H1 (cell line): ENCODE measurements around the gene NECAP2. TPM values are rescaled to one million over a fixed set of nuclear protein-coding genes. Genes with fewer than 3 reads are reported as not detected.

Experiments used
- CTCF ChIA-PET: fragments of 300-600 bp; sonication (Branson Sonifier 250); formaldehyde crosslinking; loops from one replicate; lab custom pipeline; 2021; ENCODE audit not compliant: partially characterized antibody; lab: Charles Lee
- POLR2A ChIA-PET: fragments of 300-600 bp; sonication (Branson Sonifier 250); formaldehyde crosslinking; loops from one replicate; lab custom pipeline; 2021; ENCODE audit warnings: inconsistent platforms; ENCODE audit not compliant: partially characterized antibody; lab: Charles Lee
- DNase-seq, 2 experiments: peaks; one replicate each; pipeline versions ENCODE4 v3.0.0 to v3.0.0-alpha.2; 2010 to 2022; ENCODE audit warnings: low spot score in 2 of 2, low read depth in 1 of 2, mixed read lengths in 1 of 2
- FAIRE-seq: peaks from 2 replicates; lab custom pipeline; 2011; peaks lifted over from hg19 to GRCh38; lab: Jason Lieb, UNC
- H2AFZ ChIP-seq: 2 replicates; pipeline ENCODE4 v1.8.1; 2012; ENCODE audit warnings: low read length, inconsistent platforms
- H2AK5ac ChIP-seq: 2 replicates; pipeline ENCODE4 v1.6.1; 2013; ENCODE audit warnings: low read depth, low read length
- H2BK120ac ChIP-seq: replicated peaks from 2 replicates; pipeline ENCODE3; 2013; ENCODE audit warnings: low read depth, low read length, inconsistent platforms
- H2BK12ac ChIP-seq: 2 replicates; pipeline ENCODE4 v1.6.1; 2013; ENCODE audit warnings: low read depth, low read length
- H2BK15ac ChIP-seq: 2 replicates; pipeline ENCODE4 v1.6.1; 2013; ENCODE audit warnings: low read length
- H2BK20ac ChIP-seq: 2 replicates; pipeline ENCODE4 v1.6.1; 2013; ENCODE audit warnings: low read length
- H2BK5ac ChIP-seq: 2 replicates; pipeline ENCODE4 v1.6.1; 2013; ENCODE audit warnings: low read depth, low read length
- H3K14ac ChIP-seq: 2 replicates; pipeline ENCODE4 v1.6.1; 2013; ENCODE audit warnings: inconsistent platforms; ENCODE audit not compliant: insufficient read length
- H3K18ac ChIP-seq: 2 replicates; pipeline ENCODE4 v1.6.1; 2013; ENCODE audit warnings: low read length; ENCODE audit errors: extremely low read depth
- H3K23ac ChIP-seq: 2 replicates; pipeline ENCODE4 v1.6.1; 2013; ENCODE audit warnings: inconsistent platforms; ENCODE audit not compliant: insufficient read length
- H3K23me2 ChIP-seq: 2 replicates; pipeline ENCODE4 v1.6.1; 2013; ENCODE audit warnings: low read depth, low read length
- H3K27ac ChIP-seq: 2 replicates; pipeline ENCODE4 v1.6.1; 2011; ENCODE audit warnings: low read depth, low read length, inconsistent platforms
- H3K27me3 ChIP-seq, 4 experiments: replicated peaks in 1 of 4; 1 replicate in 1 of 4; 2 replicates in 3 of 4; pipeline versions ENCODE4 v1.6.1 to v1.8.1; 2011 to 2013; ENCODE audit warnings: low read length in 3 of 4, mild to moderate bottlenecking in 3 of 4, inconsistent platforms in 2 of 4, mixed read lengths in 2 of 4, moderate library complexity in 1 of 4; ENCODE audit not compliant: control insufficient read depth in 3 of 4, insufficient read depth in 3 of 4; ENCODE audit errors: extremely low read depth in 1 of 4
- H3K36me3 ChIP-seq, 4 experiments: 2 replicates each; pipeline versions ENCODE4 v1.6.1 to v1.8.1; 2011 to 2013; ENCODE audit warnings: mild to moderate bottlenecking in 4 of 4, low read length in 3 of 4, moderate library complexity in 2 of 4, control low read depth in 1 of 4, inconsistent platforms in 1 of 4; ENCODE audit not compliant: insufficient read depth in 4 of 4, control insufficient read depth in 2 of 4
- H3K4ac ChIP-seq: replicated peaks from 2 replicates; pipeline ENCODE3; 2013; ENCODE audit warnings: low read length, low read depth, mixed read lengths, inconsistent platforms; ENCODE audit not compliant: insufficient read length
- H3K4me1 ChIP-seq, 4 experiments: replicated peaks in 1 of 4; 1 replicate in 1 of 4; 2 replicates in 3 of 4; pipeline versions ENCODE4 v1.6.1 to v1.8.1; 2011 to 2013; ENCODE audit warnings: low read length in 3 of 4, inconsistent platforms in 2 of 4, mixed read lengths in 1 of 4; ENCODE audit not compliant: insufficient read depth in 4 of 4, control insufficient read depth in 3 of 4
- H3K4me2 ChIP-seq, 2 experiments: 2 replicates each; pipeline versions ENCODE4 v1.6.1 to v1.8.1; 2011 to 2013; ENCODE audit warnings: low read depth in 2 of 2, low read length in 2 of 2, control low read depth in 1 of 2, inconsistent platforms in 1 of 2, mild to moderate bottlenecking in 1 of 2; ENCODE audit not compliant: insufficient read depth in 1 of 2
- H3K4me3 ChIP-seq, 4 experiments: fragments of 200-600, 300-600 bp in 1 of 4; sonication (generic), shearing (Covaris generic), sonication (Bioruptor Twin) in 1 of 4; 2 replicates each; pipeline versions ENCODE4 v1.5.1 to v1.8.1; 2011 to 2016; ENCODE audit warnings: low read length in 4 of 4, low read depth in 3 of 4, control low read depth in 2 of 4, inconsistent platforms in 2 of 4, mild to moderate bottlenecking in 2 of 4, mixed read lengths in 1 of 4, moderate library complexity in 1 of 4; ENCODE audit not compliant: insufficient read depth in 2 of 4; ENCODE audit errors: extremely low read depth in 1 of 4
- H3K56ac ChIP-seq: replicated peaks from 2 replicates; pipeline ENCODE3; 2013; ENCODE audit warnings: low read depth, mild to moderate bottlenecking, mixed read lengths, low read length, inconsistent platforms; ENCODE audit not compliant: insufficient read length
- H3K79me1 ChIP-seq: 2 replicates; pipeline ENCODE4 v1.6.1; 2013; ENCODE audit warnings: low read depth, low read length, control low read depth
- H3K79me2 ChIP-seq, 2 experiments: 2 replicates each; pipeline versions ENCODE4 v1.6.1 to v1.8.1; 2012 to 2013; ENCODE audit warnings: low read length in 2 of 2, mild to moderate bottlenecking in 2 of 2, inconsistent platforms in 1 of 2; ENCODE audit not compliant: insufficient read depth in 2 of 2, control insufficient read depth in 1 of 2
- H3K9ac ChIP-seq, 4 experiments: replicated peaks in 1 of 4; 1 replicate in 1 of 4; 2 replicates in 3 of 4; pipeline versions ENCODE4 v1.6.1 to v1.8.1; 2011 to 2013; ENCODE audit warnings: low read depth in 3 of 4, low read length in 3 of 4, control low read depth in 2 of 4, mild to moderate bottlenecking in 2 of 4, moderate library complexity in 2 of 4, inconsistent platforms in 1 of 4; ENCODE audit errors: extremely low read depth in 1 of 4
- H3K9me3 ChIP-seq, 2 experiments: 2 replicates each; pipeline versions ENCODE4 v1.6.1 to v1.8.1; 2012 to 2013; ENCODE audit warnings: mild to moderate bottlenecking in 2 of 2, moderate library complexity in 2 of 2, control low read depth in 1 of 2, inconsistent platforms in 1 of 2, low read depth in 1 of 2, low read length in 1 of 2, mixed read lengths in 1 of 2; ENCODE audit not compliant: insufficient read depth in 2 of 2
- H4K20me1 ChIP-seq, 2 experiments: replicated peaks in 1 of 2; 2 replicates each; pipeline versions ENCODE3 to v1.8.1; 2011 to 2013; ENCODE audit warnings: inconsistent platforms in 2 of 2, low read length in 2 of 2, mild to moderate bottlenecking in 1 of 2; ENCODE audit not compliant: insufficient read depth in 2 of 2, control insufficient read depth in 1 of 2
- H4K5ac ChIP-seq: 2 replicates; pipeline ENCODE4 v1.6.1; 2013; ENCODE audit warnings: low read length, low read depth, mixed read lengths, inconsistent platforms; ENCODE audit not compliant: insufficient read length
- H4K8ac ChIP-seq: 2 replicates; pipeline ENCODE4 v1.8.0; 2013; ENCODE audit warnings: mild to moderate bottlenecking, moderate library complexity, low read length, inconsistent platforms; ENCODE audit not compliant: insufficient read depth; ENCODE audit errors: extremely low read depth
- H4K91ac ChIP-seq: replicated peaks from 2 replicates; pipeline ENCODE3; 2013; ENCODE audit warnings: low read length, mixed read lengths, inconsistent platforms; ENCODE audit not compliant: insufficient read length
- CEBPB ChIP-seq: IDR thresholded peaks from 2 replicates; pipeline ENCODE4 v1.6.1; 2012; ENCODE audit warnings: low read depth, low read length
- CHD1 ChIP-seq: IDR thresholded peaks from 2 replicates; pipeline ENCODE4 v1.6.1; 2012; ENCODE audit warnings: low read depth, low read length, improper control_type of control experiment
- KDM1A ChIP-seq: fragments of 200-600, 300-600 bp; sonication (generic); IDR thresholded peaks from 2 replicates; pipeline ENCODE4 v1.7.1; 2016; ENCODE audit warnings: mild to moderate bottlenecking, low read length, borderline replicate concordance
- NANOG ChIP-seq: IDR thresholded peaks from 2 replicates; pipeline ENCODE4 v1.6.1; 2011; ENCODE audit warnings: low read length, low read depth, mild to moderate bottlenecking, inconsistent platforms; ENCODE audit not compliant: insufficient read depth, poor library complexity, severe bottlenecking
- PHF8 ChIP-seq: fragments of 200-600 bp; sonication (generic); conservative IDR thresholded peaks from 2 replicates; pipeline ENCODE4 v1.7.1; 2012; ENCODE audit warnings: low read depth, mild to moderate bottlenecking, inconsistent platforms, low read length, moderate library complexity
- SIX5 ChIP-seq: IDR thresholded peaks from 2 replicates; pipeline ENCODE4 v1.6.1; 2011; ENCODE audit warnings: mild to moderate bottlenecking, low read depth, low read length
- WGBS, 2 experiments: shearing (Covaris generic) in 1 of 2; methylation state at CpG; one replicate each; pipeline versions ENCODE4 v1.1.6 to v1.1.7; 2013 to 2015; ENCODE audit warnings: low lambda C conversion rate in 2 of 2, mixed read lengths in 2 of 2, inconsistent platforms in 1 of 2, low coverage in 1 of 2, missing lambda C conversion rate in 1 of 2; ENCODE audit not compliant: insufficient replicate concordance in 2 of 2, insufficient coverage in 1 of 2, insufficient read length in 1 of 2; ENCODE audit errors: extremely low coverage in 1 of 2, missing lambda C conversion rate in 1 of 2; 5-methylcytosine and 5-hydroxymethylcytosine counted together
- polyA plus RNA-seq, 7 experiments: library from polyadenylated mRNA; depleted of rRNA in 3 of 7; stranded (reverse) in 5 of 7; unstranded in 2 of 7; fragments of >200 nt in 5 of 7; fragments of 200-250 nt in 2 of 7; gene quantifications; 1 replicate in 5 of 7; 2 replicates in 1 of 7; 4 replicates in 1 of 7; pipeline versions ENCODE4 v1.2.1 to v1.2.3, GENCODE V29; 2011 to 2013; ENCODE audit warnings: missing spikeins in 2 of 7, mixed read lengths in 2 of 7
- total RNA-seq: library from RNA; stranded (reverse); fragmentation: NEBNext Ultra II Directional; extraction: Animal tissue kit (Norgen Biotek cat#: 25700); gene quantifications from 2 replicates; pipeline ENCODE4 v1.2.1, GENCODE V29; 2021
- TF ChIP-seq, protein P1 (sequence below): IDR thresholded peaks from 2 replicates; pipeline ENCODE4 v1.6.1; 2011; ENCODE audit warnings: low read length, improper control_type of control experiment
- TF ChIP-seq, protein P2 (sequence below): IDR thresholded peaks from 2 replicates; pipeline ENCODE4 v1.6.1; 2012; ENCODE audit warnings: low read length, inconsistent platforms

Gene NECAP2
- total and polyA plus RNA-seq, 2 of the 8 experiments (the other 6 are each of a cell fraction or from before 2014, with no cell fraction given) = 24.4 to 29.7 TPM

DNA sequence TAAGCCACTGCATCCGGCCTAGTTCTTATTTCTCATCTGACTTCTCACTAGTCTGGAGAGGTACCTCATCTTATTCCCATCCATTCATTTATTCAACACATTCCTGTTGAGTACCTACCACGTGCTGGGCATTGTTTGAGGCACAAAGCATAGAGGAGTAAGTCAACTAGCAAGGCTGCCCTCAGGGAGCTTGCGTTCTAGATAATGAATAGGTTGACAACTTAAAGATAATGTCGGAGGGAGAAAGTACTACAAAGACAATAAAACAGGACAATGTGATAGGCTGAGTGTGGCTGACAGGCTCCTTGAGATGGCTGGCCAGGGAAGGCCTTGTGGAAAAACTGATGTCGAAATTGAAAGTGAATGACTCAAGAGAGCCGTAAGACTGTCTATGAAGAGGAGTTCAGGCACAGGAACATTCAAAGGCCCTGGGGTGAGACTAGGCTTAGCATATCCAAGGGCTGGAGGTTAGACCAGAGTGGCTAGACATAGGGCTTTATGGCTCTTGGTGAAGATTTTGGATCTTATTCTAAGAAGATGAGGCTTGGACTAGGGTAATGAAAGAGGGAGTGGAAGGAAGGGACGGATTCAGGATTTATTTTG lies 21.6 kb upstream of the NECAP2 start:
- Histone ChIP-seq H3K4me1 (no peaks in the 10 kb centered on the region), H3K79me2 (no peaks in the 10 kb centered on the region), H3K27me3 (0 out of 7 replicates have a peak, but pooled peaks cover 0 to 2% (median 0%) of the 10 kb centered on the region in 4 experiments), H4K91ac (no peak overlapping the region), H3K14ac (no peak overlapping the region), H3K9ac (no peak overlapping the region), H3K56ac (no peak overlapping the region), H3K4me2 (no peak overlapping the region), H4K5ac (no peak overlapping the region), H3K23me2 (no peaks in the 10 kb centered on the region), H3K79me1 (no peaks in the 10 kb centered on the region), H3K36me3 (no peaks in the 10 kb centered on the region), H3K4ac (no peak overlapping the region), H3K23ac (no peak overlapping the region), H4K8ac (no peak overlapping the region), H2AK5ac (no peak overlapping the region), H2AFZ (no peak overlapping the region), H3K4me3 (no peak overlapping the region), H4K20me1 (no peaks in the 10 kb centered on the region), H2BK15ac (no peak overlapping the region), H2BK5ac (no peak overlapping the region), H3K27ac (no peak overlapping the region), H2BK120ac (no peak overlapping the region), H3K9me3 (no peaks in the 10 kb centered on the region), H2BK12ac (no peak overlapping the region), H3K18ac (no peak overlapping the region), H2BK20ac (no peak overlapping the region)
- POLR2A ChIA-PET = interaction anchor here (1.0 to 1.9 kb wide), 3 partner anchors 11 to 67 kb away, joined by 3 to 6 read pairs (median 3); partner anchors contain the start of gene FBXO42
- WGBS, 2 experiments = 78% methylated on average over 7 of the region's 7 CpGs; no CpG with 5 or more reads in 1 of the 2 experiments
- FAIRE-seq = no peak
- no peak for DNase-seq
- CTCF ChIA-PET = interaction anchor here (0.6 to 2.4 kb wide), 2 partner anchors 19 to 115 kb away, joined by 3 to 8 read pairs; no protein-coding TSS in a partner anchor
- TF ChIP-seq CHD1 (no peak), KDM1A (no peak), NANOG (no peak), PHF8 (no peak), CEBPB (no peak), SIX5 (no peak)
- TF ChIP-seq, protein P1, sequence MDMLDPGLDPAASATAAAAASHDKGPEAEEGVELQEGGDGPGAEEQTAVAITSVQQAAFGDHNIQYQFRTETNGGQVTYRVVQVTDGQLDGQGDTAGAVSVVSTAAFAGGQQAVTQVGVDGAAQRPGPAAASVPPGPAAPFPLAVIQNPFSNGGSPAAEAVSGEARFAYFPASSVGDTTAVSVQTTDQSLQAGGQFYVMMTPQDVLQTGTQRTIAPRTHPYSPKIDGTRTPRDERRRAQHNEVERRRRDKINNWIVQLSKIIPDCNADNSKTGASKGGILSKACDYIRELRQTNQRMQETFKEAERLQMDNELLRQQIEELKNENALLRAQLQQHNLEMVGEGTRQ = no peak
- TF ChIP-seq, protein P2, sequence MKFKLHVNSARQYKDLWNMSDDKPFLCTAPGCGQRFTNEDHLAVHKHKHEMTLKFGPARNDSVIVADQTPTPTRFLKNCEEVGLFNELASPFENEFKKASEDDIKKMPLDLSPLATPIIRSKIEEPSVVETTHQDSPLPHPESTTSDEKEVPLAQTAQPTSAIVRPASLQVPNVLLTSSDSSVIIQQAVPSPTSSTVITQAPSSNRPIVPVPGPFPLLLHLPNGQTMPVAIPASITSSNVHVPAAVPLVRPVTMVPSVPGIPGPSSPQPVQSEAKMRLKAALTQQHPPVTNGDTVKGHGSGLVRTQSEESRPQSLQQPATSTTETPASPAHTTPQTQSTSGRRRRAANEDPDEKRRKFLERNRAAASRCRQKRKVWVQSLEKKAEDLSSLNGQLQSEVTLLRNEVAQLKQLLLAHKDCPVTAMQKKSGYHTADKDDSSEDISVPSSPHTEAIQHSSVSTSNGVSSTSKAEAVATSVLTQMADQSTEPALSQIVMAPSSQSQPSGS = no peak
